Activated naive CD8-positive, alpha-beta T cell treated with anti-CD3 and anti-CD28 coated beads, Interleukin-2, amount 50 U/mL, for 24 hours (primary cell): Measurements from ENCODE around the gene CENPC.
"Not testable (repeated sequence)": the region's sequence is repeated elsewhere in the genome, so short reads cannot be mapped to it uniquely, and the experiment has no call there.

Source experiments
- ATAC-seq: fragments of 150-1000 bp; cut with Tn5 transposase; one replicate; pipeline ENCODE4 v1.10.0; 2021
- DNase-seq: peaks from one replicate; pipeline ENCODE4 v3.0.0; 2021
- H3K27ac Mint-ChIP-seq: one replicate; pipeline ENCODE4 v1.8.0; 2021; ENCODE audit warnings: mild to moderate bottlenecking, mixed read lengths
- H3K27me3 Mint-ChIP-seq: one replicate; pipeline ENCODE4 v1.8.0; 2021; ENCODE audit warnings: mixed read lengths
- H3K36me3 Mint-ChIP-seq: one replicate; pipeline ENCODE4 v1.8.0; 2021; ENCODE audit warnings: low read depth, mixed read lengths
- H3K4me1 Mint-ChIP-seq: one replicate; pipeline ENCODE4 v1.8.0; 2021; ENCODE audit warnings: mixed read lengths
- H3K4me3 Mint-ChIP-seq: one replicate; pipeline ENCODE4 v1.8.0; 2021; ENCODE audit warnings: mild to moderate bottlenecking, moderate library complexity, mixed read lengths
- H3K9me3 Mint-ChIP-seq: one replicate; pipeline ENCODE4 v1.8.0; 2021; ENCODE audit warnings: mixed read lengths

CENPC gene

DNA sequence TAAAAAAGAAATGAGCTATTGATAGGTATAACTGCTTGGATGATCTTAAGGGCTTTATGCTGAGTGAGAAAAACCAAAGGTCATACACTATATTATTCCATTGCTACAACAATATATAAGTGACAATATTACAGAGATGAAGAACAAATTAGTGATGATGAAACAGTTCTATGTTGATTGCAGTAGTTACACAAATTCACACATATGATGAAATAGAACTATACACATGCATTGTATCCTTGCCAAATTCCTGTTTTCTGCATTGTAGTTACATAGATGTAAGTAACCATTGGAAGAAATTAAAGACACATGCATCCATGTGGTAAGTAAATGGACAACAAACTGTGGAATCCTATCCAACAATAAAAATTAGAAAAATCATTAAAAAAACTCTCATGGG, 76.5 kb downstream of the CENPC start:
- H3K36me3 Mint-ChIP-seq = peaks cover 41% of the 10 kb centered on the region
- no peaks in the 10 kb centered on the region for H3K9me3 Mint-ChIP-seq
- no peaks in the 10 kb centered on the region for H3K4me1 Mint-ChIP-seq
- H3K4me3 Mint-ChIP-seq = no peak overlapping the region
- DNase-seq (no peak), ATAC-seq (no peak)
- no peaks in the 10 kb centered on the region for H3K27me3 Mint-ChIP-seq
- H3K27ac Mint-ChIP-seq = no peak overlapping the region

DNA sequence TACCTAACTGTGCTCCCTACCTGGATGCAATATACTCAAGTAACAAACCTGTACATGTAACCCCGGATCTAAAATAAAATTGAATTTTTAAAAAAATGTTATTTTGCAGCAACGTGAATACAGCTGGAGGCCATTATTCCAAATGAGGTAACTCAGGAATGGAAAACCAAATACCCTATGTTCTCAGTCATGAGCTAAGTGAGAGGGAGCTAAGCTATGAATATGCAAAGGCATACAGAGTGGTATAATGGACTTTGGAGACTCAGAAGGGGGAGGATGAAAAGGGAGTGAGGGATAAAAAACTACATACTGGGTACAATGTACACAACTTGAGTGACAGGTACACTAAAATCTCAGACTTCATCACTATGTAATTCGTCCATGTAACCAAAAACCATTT, 78.6 kb downstream of the CENPC start:
- Mint-ChIP-seq H3K36me3 (peaks cover 31% of the 10 kb centered on the region), H3K4me1 (peaks cover 1% of the 10 kb centered on the region)
- DNase-seq = no peak

DNA sequence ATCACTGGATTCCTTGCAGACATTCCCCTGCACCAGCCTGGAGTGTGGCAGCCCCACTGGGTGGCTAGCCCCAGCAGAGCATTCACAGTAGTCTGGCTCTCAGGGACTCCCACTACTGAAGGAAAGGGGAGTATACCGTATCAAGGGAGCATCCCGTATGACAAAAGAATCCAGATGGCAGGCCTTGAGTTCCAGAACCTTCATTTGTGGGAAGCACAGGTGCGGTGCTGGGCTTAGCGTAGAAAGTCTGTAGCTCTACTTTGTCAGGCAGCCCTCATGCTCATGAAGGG, 79.6 kb downstream of the CENPC start:
- H3K27me3 Mint-ChIP-seq = no peaks in the 10 kb centered on the region
- no peaks in the 10 kb centered on the region for H3K9me3 Mint-ChIP-seq
- no peak for ATAC-seq
- H3K4me1 Mint-ChIP-seq = peaks cover 1% of the 10 kb centered on the region
- peaks cover 25% of the 10 kb centered on the region for H3K36me3 Mint-ChIP-seq
- H3K4me3 Mint-ChIP-seq = no peak overlapping the region
- no peak for DNase-seq
- H3K27ac Mint-ChIP-seq = no peak overlapping the region

More for the DNA sequence above, 78.6 kb downstream of the CENPC start:
- H3K27me3 Mint-ChIP-seq = no peaks in the 10 kb centered on the region
- H3K4me3 Mint-ChIP-seq = no peak overlapping the region
- no peak for ATAC-seq
- no peaks in the 10 kb centered on the region for H3K9me3 Mint-ChIP-seq
- no peak overlapping the region for H3K27ac Mint-ChIP-seq

DNA sequence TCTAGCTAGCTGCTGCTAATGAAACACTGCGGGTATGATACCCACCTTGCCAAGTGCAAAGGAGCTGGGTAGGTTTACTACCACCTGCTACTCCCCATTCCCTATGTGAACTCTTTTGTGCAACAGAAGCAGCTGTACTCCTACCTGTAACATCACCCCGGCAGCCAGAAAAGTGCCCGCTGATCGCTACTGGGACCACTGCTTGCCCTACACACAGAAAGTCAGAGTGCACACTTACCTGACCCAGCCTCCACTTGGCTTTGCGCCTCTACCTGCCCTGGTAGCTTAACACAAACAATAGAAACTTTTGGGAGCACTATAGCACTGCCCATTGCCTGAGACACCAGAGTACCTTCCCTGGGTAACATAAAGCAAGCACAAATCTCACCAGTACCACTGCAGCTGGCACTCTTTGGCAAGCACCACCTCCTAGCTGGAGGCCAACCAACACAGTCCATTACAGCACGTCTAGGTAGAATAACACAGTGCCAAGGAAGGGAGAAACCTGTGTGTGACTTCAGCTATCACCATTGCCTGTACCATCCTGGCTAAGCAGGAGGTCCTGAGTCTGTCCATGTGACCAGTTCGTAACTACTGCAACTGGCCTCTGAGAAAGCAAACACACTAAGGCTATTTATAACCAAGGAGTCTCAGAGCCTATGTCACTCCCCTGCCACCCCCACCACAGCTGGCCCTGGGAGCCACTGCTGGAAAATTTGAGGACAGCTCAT, 80.1 kb downstream of the CENPC start:
- Mint-ChIP-seq H3K4me3 (no peak overlapping the region), H3K36me3 (peaks cover 22% of the 10 kb centered on the region), H3K27me3 (no peaks in the 10 kb centered on the region), H3K27ac (no peak overlapping the region), H3K4me1 (peaks cover 1% of the 10 kb centered on the region), H3K9me3 (no peaks in the 10 kb centered on the region)
- DNase-seq (no peak), ATAC-seq (no peak)

DNA sequence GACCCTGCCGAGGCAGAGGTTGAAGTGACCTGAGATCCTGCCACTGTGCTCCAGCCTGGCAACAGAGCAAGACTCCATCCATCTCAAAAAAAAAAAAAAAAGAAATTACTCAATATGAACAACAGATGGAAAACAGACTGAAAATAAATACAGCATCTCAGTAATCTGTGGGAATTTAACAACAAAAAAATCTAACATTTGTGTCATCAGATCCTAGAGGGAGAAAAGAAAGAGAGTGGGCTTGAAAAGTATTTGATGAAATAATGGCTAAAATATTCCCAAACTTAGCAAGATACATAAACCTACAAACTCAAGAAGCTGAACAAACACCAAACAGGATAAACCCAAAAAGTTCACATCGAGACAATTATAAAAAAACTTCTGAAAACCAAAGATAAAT, 84.7 kb downstream of the CENPC start:
- Mint-ChIP-seq H3K27me3 (no peaks in the 10 kb centered on the region), H3K4me3 (no peak overlapping the region), H3K9me3 (no peaks in the 10 kb centered on the region), H3K27ac (no peak overlapping the region), H3K4me1 (peaks cover 1% of the 10 kb centered on the region), H3K36me3 (peaks cover 29% of the 10 kb centered on the region)
- ATAC-seq (no peak), DNase-seq (no peak)

DNA sequence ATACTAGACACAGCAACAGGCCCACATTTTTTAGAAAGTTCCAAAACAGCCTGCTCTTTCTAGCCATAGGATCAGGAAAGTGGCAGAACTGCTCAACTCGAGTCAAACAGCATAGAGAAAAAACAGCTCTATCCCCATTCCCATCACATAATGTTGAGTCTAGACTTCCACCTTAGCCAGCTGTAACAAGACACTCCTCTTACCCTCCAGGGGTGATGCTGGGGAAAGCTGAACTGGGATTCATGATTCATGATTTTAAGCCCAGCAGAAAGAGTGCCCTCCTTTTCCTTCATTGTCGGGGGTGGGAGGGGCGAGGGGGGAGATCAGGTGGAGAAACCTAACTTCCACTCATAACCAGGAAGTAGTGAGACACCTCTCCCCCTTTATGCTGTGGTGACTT, 86.1 kb downstream of the CENPC start:
- Mint-ChIP-seq H3K36me3 (peaks cover 34% of the 10 kb centered on the region), H3K27ac (no peak overlapping the region), H3K9me3 (no peaks in the 10 kb centered on the region), H3K4me1 (peaks cover 1% of the 10 kb centered on the region), H3K4me3 (no peak overlapping the region), H3K27me3 (no peaks in the 10 kb centered on the region)
- no peak for ATAC-seq
- no peak for DNase-seq

DNA sequence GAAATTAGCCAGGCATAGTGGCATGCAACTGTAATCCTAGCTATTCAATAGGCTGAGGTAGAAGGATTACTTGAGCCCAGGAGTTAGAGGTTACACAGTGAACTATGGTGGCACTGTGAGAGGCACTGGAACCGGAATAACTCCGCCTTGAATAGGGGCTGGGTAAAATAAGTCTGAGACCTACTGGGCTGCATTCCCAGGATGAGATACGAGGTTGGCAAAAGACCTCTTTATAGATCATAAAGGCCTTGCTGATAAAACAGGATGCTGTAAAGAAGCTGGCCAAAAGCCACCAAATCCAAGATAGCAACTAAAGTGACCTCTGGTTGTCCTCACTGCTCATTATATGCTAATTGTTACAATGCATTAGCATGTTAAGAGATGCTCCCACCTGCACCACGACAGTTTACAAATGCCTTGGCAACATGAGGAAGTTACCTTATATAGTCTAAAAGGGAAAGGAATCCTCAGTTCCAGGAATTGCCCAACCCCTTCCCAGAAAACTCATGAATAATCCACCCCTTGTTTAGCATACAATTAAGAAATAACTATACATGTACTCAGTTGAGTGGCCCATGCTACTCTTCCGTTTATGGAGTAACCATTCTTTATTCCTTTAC, 88.6 kb downstream of the CENPC start:
- H3K36me3 Mint-ChIP-seq = peaks cover 51% of the 10 kb centered on the region
- ATAC-seq (no peak), DNase-seq (no peak)
- no peaks in the 10 kb centered on the region for H3K4me1 Mint-ChIP-seq
- H3K27me3 Mint-ChIP-seq = no peaks in the 10 kb centered on the region
- H3K27ac Mint-ChIP-seq = no peak overlapping the region
- no peaks in the 10 kb centered on the region for H3K9me3 Mint-ChIP-seq
- H3K4me3 Mint-ChIP-seq = no peak overlapping the region

DNA sequence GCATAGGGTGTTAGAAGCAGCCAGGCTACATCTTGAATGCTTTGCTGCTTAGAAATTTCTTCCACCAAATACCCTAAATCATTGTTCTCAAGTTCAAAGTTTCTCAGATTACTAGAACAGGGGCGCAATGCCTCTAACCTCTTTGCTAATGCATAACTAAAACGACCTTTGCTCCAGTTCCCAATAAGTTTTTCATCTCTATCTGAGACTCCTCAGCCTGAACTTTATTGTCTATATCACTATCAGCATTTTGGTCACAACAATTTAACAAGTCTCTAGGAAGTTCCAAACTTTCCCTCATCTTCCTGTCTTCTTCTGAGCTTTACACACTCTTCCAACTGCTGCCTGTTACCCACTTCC, 92.5 kb downstream of the CENPC start:
- peaks cover 61% of the 10 kb centered on the region for H3K36me3 Mint-ChIP-seq
- H3K27me3 Mint-ChIP-seq, ATAC-seq, H3K4me1 Mint-ChIP-seq, H3K4me3 Mint-ChIP-seq, H3K9me3 Mint-ChIP-seq, H3K27ac Mint-ChIP-seq, DNase-seq: not testable (repeated sequence)

DNA sequence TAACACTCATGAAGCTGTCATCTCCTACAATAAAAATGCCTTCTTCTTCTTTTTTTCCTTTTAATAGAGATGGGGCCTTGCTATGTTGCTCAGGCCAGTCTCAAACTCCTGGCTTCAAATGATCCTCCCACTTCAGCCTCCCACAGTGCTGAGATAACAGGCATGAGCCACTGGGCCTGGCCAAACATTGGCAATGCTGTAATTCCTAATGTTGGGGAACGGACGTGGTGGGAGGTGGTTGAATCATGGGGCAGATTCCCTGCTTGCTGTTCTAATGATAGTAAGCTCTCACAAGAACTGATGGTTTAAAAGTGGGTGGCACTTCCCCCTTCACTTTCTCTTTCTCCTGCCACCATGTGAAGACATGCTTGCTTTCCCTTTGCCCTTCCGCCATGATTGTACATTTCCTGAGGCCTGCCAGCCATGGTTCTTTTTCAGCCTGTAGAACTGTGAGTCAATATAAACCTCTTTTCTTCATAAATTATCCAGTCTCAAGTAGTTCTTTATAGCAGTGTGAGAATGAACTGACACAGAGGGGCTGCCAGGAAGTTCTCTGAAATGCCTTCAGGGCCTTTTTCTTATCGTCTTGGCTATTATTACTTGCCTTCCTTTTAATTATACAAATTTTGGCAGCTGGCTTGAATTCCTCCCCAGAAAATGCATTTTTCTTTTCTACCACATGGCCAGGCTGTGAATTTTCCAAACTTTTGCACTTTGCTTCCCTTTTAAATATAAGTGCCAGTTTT, 93.0 kb downstream of the CENPC start:
- no peak overlapping the region for H3K27ac Mint-ChIP-seq
- H3K4me1 Mint-ChIP-seq = no peaks in the 10 kb centered on the region
- H3K27me3 Mint-ChIP-seq = no peaks in the 10 kb centered on the region
- peaks cover 5% of the 10 kb centered on the region for H3K9me3 Mint-ChIP-seq
- DNase-seq (no peak), ATAC-seq (no peak)
- H3K36me3 Mint-ChIP-seq = peaks cover 61% of the 10 kb centered on the region
- no peak overlapping the region for H3K4me3 Mint-ChIP-seq

DNA sequence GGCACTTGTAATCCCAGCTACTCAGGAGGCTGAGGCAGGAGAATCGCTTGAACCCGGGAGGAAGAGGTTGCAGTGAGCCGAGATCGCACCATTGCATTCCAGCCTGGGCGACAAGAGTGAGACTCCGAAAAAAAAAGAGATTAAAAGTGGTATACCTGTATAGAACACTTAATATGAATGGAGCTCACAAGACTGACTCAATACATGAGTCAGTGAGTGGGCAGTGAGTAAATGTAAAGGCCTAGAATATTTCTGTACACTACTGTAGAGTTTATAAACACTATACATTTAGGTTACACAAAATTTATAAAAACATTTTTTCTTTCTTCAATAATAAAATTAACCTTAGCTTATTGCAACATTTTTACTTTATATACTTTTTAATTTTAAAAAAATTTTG, 93.8 kb downstream of the CENPC start:
- Mint-ChIP-seq H3K36me3 (peaks cover 58% of the 10 kb centered on the region), H3K4me3 (no peak overlapping the region), H3K9me3 (peaks cover 5% of the 10 kb centered on the region), H3K27me3 (no peaks in the 10 kb centered on the region), H3K4me1 (no peaks in the 10 kb centered on the region), H3K27ac (no peak overlapping the region)
- ATAC-seq = no peak
- DNase-seq = no peak

DNA sequence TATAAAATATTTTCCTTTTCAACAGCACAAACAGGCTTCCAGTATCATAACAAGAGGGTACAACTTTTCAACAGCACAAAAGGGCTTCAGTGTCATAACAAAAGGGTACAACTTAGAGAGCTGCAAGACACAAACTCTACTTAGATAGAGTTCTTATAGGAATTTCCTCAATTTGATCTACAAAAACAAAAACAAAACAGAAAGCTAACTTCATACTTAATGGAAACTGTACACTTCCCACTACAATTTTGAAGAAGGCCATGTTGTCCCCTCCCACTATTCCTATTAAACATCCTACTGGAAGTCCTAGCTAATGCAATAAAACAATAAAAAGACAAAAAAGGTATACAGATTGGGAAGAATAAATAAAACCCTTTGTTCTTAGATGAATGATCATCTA, 96.7 kb downstream of the CENPC start:
- no peak overlapping the region for H3K4me3 Mint-ChIP-seq
- H3K27ac Mint-ChIP-seq = no peak overlapping the region
- ATAC-seq (no peak), DNase-seq (no peak)
- H3K9me3 Mint-ChIP-seq = peaks cover 5% of the 10 kb centered on the region
- no peaks in the 10 kb centered on the region for H3K4me1 Mint-ChIP-seq
- peaks cover 59% of the 10 kb centered on the region for H3K36me3 Mint-ChIP-seq
- H3K27me3 Mint-ChIP-seq = no peaks in the 10 kb centered on the region

DNA sequence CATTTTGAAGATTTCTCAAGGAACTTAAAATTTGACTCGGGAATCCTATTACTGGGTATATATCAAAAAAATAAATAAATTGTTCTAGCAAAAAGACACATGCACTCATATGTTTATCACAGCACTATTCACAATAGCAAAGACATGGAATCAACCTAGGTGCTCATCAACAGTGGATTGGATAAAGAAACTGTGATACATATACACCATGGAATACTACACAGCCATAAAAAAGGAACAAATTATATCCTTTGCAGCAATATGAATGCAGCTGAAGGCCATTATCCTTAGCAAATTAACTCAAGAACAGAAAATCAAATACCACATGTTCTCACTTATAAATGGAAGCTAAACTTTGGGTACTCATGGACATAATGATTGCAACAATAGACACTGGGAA, 97.4 kb downstream of the CENPC start:
- H3K9me3 Mint-ChIP-seq = peaks cover 5% of the 10 kb centered on the region
- ATAC-seq (no peak), DNase-seq (no peak)
- H3K4me3 Mint-ChIP-seq = no peak overlapping the region
- no peaks in the 10 kb centered on the region for H3K4me1 Mint-ChIP-seq
- H3K27me3 Mint-ChIP-seq = no peaks in the 10 kb centered on the region
- no peak overlapping the region for H3K27ac Mint-ChIP-seq
- H3K36me3 Mint-ChIP-seq = peaks cover 53% of the 10 kb centered on the region

DNA sequence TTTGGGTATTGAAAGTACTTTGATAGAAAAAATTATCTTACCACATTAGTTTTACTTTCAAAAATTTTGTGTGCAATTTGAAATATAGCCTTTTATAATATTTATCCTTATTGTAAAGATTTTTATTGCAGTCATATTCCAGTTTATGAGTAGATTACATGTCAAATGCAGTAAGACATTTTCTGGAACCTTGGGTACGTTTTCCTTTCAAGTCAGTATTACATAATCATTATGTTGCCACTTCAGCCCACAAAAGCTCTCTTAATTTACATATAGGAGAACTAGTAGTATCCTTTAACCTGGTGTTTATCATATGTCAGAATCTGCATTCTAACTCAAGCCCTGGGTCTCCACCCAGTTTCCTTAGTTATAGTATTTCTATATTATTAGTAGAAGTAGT, 98.5 kb downstream of the CENPC start:
- peaks cover 8% of the 10 kb centered on the region for H3K9me3 Mint-ChIP-seq
- H3K27me3 Mint-ChIP-seq = no peaks in the 10 kb centered on the region
- H3K4me1 Mint-ChIP-seq = no peaks in the 10 kb centered on the region
- no peak for ATAC-seq
- no peak overlapping the region for H3K4me3 Mint-ChIP-seq
- no peak overlapping the region for H3K27ac Mint-ChIP-seq
- no peak for DNase-seq
- peaks cover 55% of the 10 kb centered on the region for H3K36me3 Mint-ChIP-seq

DNA sequence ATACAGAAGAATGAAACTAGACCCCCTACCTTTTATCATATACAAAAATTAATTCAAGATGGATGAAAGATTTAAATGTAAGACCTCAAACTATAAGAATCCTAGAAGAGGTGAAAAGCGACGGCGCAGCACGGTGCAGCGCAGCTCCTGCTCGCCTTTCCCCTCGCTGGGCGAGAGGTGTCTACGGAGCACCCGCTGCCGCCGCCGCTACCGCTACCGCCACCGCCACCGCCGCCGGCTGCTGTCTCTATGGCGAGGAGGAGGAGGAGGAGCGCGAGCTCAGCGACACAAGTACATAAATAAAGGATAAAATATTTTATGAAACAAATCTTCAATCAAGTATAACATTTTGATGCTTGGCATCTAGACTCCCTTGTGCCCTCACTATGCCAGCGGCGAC, 99.4 kb downstream of the CENPC start:
- H3K9me3 Mint-ChIP-seq, ATAC-seq, H3K4me1 Mint-ChIP-seq, H3K27me3 Mint-ChIP-seq, DNase-seq, H3K4me3 Mint-ChIP-seq, H3K27ac Mint-ChIP-seq: not testable (repeated sequence)
- H3K36me3 Mint-ChIP-seq = peaks cover 62% of the 10 kb centered on the region

DNA sequence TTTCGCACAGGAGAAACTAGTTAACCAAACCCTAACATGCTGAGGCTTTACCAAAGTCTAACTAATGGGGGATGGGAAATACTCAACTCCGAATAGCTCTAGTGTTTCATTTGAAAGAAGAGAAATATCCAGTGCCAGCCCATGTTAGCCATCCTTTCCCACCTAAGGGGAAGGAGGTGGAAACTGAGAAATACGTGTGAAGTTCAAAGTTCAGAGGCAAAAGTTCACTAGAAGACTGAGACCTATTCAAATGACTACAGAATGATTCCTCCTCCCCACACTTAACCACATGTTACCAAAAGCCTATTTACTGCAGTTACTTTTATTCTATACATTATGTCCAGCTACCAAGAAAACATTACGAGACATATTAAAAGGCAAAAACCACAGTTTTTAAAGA, 106.3 kb downstream of the CENPC start:
- H3K27ac Mint-ChIP-seq = no peak overlapping the region
- H3K27me3 Mint-ChIP-seq = no peaks in the 10 kb centered on the region
- no peak for DNase-seq
- H3K9me3 Mint-ChIP-seq = peaks cover 14% of the 10 kb centered on the region
- peaks cover 44% of the 10 kb centered on the region for H3K36me3 Mint-ChIP-seq
- no peak overlapping the region for H3K4me3 Mint-ChIP-seq
- peaks cover 2% of the 10 kb centered on the region for H3K4me1 Mint-ChIP-seq
- ATAC-seq = no peak
